ENCODE results near the gene MYO16. TPM values are rescaled to one million over a fixed set of nuclear protein-coding genes. Genes with fewer than 3 reads are reported as not detected.
"Not testable (repeated sequence)": the region's sequence is repeated elsewhere in the genome, so short reads cannot be mapped to it uniquely, and the experiment has no call there.

MYO16 gene
- total and polyA plus RNA-seq, 2 of the 4 experiments (the other 2 are of a cell fraction), result under 0.01 to 0.03 TPM

DNA sequence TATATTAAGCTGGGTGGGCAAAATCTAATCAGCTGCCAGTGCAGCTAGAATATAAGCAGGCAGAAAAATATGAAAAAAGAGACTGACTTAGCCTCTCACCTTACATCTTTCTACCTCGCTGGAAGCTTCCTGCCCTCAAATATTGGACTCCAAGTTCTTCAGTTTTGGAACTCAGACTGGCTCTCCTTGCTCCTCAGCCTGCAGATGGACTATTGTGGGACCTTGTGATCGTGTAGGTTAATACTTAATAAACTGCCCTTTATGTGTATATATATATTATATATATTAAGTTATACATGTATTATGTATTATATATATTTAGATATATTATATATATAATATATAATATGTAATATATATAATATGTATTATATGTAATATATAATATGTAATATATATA lies 588.1 kb downstream of the MYO16 start:
- ATAC-seq (ENCODE audit: low read depth); intact Hi-C loops (cut with micrococcal nuclease); BruUV-seq (replicated peaks); H4K8ac ChIP-seq (ENCODE audit: low read depth in 2 of 2, low read length in 2 of 2); dilution Hi-C loops (cut with HindIII; ENCODE audit: low sequenced_read_pairs, unreplicated experiment); H3K27ac ChIP-seq (ENCODE audit: insufficient read depth, low read length); H2AFZ ChIP-seq (replicated peaks; ENCODE audit: low read length, poor library complexity); H3K18ac ChIP-seq (ENCODE audit: low read depth, low read length); H3K4ac ChIP-seq (ENCODE audit: low read depth, low read length); H3K4me2 ChIP-seq (ENCODE audit: low read depth, low read length); H4K5ac ChIP-seq (ENCODE audit: low read depth, low read length); DNase-seq; H2BK5ac ChIP-seq (ENCODE audit: low read depth, low read length, poor library complexity, severe bottlenecking); H2AK5ac ChIP-seq (ENCODE audit: low read depth, low read length); H2AK9ac ChIP-seq (replicated peaks; ENCODE audit: low read depth, low read length, poor library complexity); H3K9ac ChIP-seq (ENCODE audit: low read depth, low read length); H2BK20ac ChIP-seq (ENCODE audit: low read depth, low read length); H3K14ac ChIP-seq (replicated peaks; ENCODE audit: low read depth, low read length); H3K36me3 ChIP-seq (ENCODE audit: control insufficient read depth, insufficient read depth, low read length); H3K9me1 ChIP-seq (ENCODE audit: insufficient read depth, low read length); H3K23ac ChIP-seq (ENCODE audit: low read depth, low read length); H3K4me3 ChIP-seq (ENCODE audit: insufficient read depth, low read depth, low read length); H3K9me3 ChIP-seq (ENCODE audit: control insufficient read depth, insufficient read depth, low read length); H3K27me3 ChIP-seq (ENCODE audit: control insufficient read depth, insufficient read depth, low read length); H2BK120ac ChIP-seq (ENCODE audit: low read depth, low read length); H4K20me1 ChIP-seq (ENCODE audit: insufficient read depth, low read length); H3K4me1 ChIP-seq (ENCODE audit: control insufficient read depth, insufficient read depth, low read length); CTCF ChIA-PET; H4K91ac ChIP-seq (ENCODE audit: insufficient read depth, low read depth, low read length); H3K56ac ChIP-seq (ENCODE audit: extremely low read depth, insufficient read depth, low read length); H2BK15ac ChIP-seq (ENCODE audit: low read depth, low read length); in situ Hi-C loops (cut with MboI; ENCODE audit: low sequenced_read_pairs); H3K79me1 ChIP-seq (ENCODE audit: low read depth in 1 of 2, low read length in 2 of 2): not testable (repeated sequence)
- POLR2A ChIA-PET (ENCODE audit: unreplicated experiment), result interaction anchor here (0.6 kb wide), 1 partner anchor 312 kb away, joined by 11 read pairs; no protein-coding TSS in a partner anchor
- no CpG with 5 or more reads among the region's 2 CpGs for WGBS, 2 experiments (ENCODE audit: extremely low coverage in 2 of 2, insufficient read length in 1 of 2)
